HG03103 (cell line): Measurements from ENCODE around the gene APCDD1L.
"Not testable (repeated sequence)": the region's sequence is repeated elsewhere in the genome, so short reads cannot be mapped to it uniquely, and the experiment has no call there.

ENCODE experiments used
- ATAC-seq: cut with Tn5 transposase; IDR thresholded peaks from one replicate; pipeline ENCODE4 v1.9.1; 2021; ENCODE audit warnings: low read depth; ENCODE audit not compliant: unreplicated experiment

The APCDD1L gene

GRCh38 chr20:58518387-58518786, 3.2 kb upstream of the APCDD1L start:
- ATAC-seq: no peak

DNA sequence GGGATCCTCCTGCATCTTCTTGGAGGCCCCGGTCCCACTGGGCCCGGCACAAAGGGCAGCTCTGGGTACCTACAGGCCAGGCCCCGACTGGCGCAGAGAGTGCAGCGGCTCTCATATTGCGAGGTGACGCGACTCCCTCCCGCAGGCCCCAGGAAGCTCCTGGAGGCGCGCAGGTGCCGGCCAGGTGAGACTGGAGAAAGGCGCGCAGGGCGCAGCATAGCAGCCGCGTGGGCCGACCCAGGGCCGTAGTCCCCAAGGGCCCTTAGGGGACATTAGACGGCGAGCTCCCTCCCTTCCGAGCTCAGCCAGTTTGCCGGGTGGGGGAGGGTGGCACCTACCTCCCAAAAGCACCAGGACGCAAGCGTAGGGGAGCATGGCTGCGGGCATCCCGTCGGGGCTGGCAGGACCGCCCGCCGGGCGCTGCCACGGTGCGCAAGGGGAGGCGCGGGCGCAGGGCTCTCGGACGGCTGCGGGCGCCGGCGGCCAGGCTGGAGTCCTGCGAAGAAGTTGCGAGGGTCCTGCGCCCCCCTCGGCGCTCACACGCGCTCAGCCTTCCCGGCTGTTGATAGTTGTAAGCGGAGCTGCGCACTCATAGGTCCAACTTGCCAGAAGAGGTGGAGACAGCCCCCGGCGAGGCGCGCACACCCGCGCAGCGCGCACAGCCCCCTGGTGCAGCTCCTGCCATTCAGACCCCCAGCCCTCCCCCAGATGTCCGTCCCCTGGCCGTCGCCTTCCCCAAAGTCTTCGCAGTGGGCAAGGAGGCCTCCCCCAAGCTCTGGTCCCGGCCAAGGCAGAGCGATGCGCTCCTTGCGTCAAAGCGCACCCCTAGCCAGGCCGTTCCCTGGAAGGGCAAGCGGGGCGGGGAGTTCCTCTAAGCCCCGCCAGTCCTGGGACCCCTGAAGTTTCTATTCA, 622 bp downstream of the APCDD1L start:
- no peak for ATAC-seq

- no peak for ATAC-seq
Observed at GRCh38 chr20:58513580-58514285, 1.5 kb downstream of the APCDD1L start.

GRCh38 chr20:58512808-58513552, 2.2 kb downstream of the APCDD1L start:
- no peak for ATAC-seq

- no peak for ATAC-seq
Observed at GRCh38 chr20:58511861-58512260, 3.3 kb downstream of the APCDD1L start.

DNA sequence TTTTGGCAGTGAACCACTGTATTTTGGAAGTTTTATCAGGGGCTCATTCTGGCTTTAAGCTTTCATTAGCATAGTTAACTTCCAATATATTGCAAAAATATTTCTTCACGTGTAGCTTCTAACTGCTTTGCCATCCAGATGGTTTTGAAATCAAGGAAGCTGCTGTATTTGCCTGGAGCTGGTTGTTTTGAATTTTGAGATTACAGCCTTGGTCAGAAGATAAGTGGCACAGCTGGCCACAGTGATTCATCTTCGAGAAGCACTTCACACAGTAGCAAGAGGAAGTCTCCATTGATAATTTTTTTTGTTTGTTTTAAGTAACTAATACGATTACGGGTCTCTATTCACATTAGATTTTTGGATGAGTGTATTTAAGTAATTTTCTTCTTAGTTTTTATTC, 3.8 kb downstream of the APCDD1L start:
- no peak for ATAC-seq

DNA sequence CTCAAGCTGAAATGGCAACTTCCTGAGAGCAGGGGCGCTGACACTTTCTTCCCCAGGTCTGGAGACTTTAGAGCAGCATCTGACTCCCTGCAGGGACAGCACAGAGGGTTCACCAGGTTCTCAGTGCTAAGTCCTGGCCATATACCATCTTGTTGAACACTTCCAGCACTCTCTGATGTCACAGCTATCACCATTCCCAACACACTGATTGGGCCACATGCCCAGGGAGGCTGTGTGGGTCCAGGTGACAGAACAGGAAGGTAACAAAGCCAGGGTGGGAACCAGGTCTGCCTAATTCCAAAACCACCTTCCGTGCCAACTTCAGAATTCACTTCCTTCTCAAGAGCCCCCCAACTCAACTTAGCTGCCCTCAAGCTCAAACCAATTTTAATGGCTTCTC, 4.3 kb downstream of the APCDD1L start:
- ATAC-seq: no peak

DNA sequence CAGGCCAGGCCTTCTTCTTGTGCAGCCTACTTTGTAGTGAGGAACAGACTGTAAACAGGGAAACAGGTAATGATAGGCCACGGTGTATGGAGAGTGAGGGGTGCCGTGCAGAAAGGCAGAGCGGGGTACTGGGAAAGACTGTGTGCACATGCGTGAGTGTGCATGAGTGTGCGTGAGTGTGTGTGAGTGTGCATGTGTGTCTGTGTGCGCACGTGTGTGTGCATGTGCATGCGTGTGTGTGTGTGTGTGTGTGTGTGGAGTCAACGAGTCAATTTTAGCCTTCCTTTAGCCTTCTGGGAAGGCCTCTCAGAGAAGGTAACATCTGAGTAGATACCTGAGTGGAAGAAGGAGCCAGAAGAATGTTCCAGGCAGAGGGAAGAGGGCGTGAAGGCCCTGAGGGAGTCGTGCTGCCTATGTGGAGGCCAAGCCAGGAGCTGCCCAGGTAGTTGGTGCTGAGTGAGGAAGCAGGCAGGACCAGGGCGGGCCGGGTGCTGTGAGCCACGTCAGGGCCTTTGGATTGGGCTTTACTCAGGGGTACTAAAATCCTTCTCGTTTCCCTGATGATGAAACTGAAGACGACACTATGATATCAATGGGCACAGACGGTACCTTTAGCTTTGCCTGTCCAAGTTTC, 6.3 kb downstream of the APCDD1L start:
- ATAC-seq: no peak

- not testable (repeated sequence) for ATAC-seq
Observed at GRCh38 chr20:58506999-58507398, 8.2 kb downstream of the APCDD1L start.

- ATAC-seq: no peak
Observed at GRCh38 chr20:58504566-58504965, 10.6 kb downstream of the APCDD1L start.

DNA sequence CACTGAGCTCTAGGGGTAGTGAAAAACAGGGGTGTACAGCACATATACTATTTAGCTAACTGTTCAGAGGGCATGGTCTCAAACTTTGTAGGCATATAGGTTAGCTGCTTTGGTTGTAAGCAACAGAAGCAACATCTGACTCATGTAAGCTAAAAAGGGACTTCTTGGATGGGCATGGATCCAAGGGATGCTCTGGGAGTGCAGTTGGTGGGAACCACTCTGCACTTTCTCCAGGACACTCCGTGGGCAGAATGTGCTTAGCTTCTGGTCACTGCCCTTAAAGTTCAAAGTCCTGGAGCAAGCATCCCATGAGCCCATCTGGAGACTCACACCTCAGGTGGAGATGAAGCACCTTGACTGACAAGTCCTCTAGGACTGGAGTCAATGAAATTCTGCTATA, 11.5 kb downstream of the APCDD1L start:
- ATAC-seq: no peak

- no peak for ATAC-seq
Observed at GRCh38 chr20:58500256-58500655, 14.9 kb downstream of the APCDD1L start.

DNA sequence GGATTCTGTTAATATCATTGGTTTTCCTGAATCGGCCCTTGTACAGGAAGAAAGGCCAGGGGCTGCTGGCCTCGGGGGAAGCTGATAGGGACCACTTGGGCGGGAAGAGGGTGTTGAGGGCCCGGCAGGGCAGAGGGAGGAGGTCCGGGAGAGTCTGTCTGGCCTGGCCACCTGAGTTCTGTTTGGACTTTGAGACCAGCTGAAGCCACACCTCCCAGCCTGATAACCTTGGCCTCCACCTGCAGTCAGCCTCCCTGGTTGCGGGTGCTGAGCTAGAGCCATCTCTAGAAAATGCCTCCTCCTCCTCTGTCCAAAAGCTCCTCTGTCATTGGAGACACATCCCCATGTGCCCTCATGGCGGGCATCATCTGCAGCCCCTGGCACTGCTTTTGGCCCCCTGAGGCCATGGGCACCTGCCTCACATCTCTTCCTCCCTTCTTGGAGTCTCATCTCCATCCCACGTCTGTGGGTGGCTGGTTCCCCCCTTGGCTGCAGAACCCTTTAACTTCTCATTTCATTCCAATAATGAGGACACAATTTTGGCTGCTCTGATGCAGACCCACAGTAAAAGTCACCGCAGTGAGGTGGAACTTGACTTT, 16.6 kb downstream of the APCDD1L start:
- no peak for ATAC-seq

GRCh38 chr20:58497724-58498469, 17.3 kb downstream of the APCDD1L start:
- no peak for ATAC-seq

DNA sequence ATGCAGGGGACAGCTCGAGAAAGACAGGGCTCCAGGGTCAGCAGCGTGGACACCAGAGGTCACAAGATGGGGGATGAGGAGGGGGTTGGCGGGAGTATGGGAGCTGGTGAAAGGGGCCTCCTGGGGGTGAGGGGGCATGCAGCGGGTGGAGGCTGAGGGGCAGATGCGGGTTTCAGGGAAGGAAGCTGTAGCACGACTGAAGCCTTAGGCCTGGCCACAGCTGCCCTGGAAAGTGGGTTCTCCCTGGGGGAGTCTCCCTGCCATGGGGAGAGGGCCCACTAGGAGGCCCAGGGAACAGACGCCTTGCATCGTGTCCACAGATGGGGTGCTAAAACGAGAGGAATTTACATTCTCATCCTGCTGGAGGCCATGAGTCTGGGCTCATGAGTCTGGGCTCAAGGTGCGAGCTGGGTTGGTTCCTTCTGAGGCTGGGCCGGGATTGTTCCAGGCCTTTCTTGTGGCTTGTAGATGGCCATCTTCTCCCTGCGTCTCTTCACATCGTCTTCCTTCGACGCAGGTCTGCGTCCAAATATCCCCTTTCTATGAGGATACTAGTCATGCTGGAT, 18.0 kb downstream of the APCDD1L start:
- no peak for ATAC-seq

- ATAC-seq: no peak
Observed at GRCh38 chr20:58496429-58496769, 18.8 kb downstream of the APCDD1L start.

GRCh38 chr20:58495623-58496428, 19.4 kb downstream of the APCDD1L start:
- no peak for ATAC-seq

- no peak for ATAC-seq
Observed at GRCh38 chr20:58494923-58495622, 20.1 kb downstream of the APCDD1L start.
